GM12891 (cell line): ENCODE measurements around the gene PTPRN.

Source experiments
- PAX5 ChIP-seq: IDR thresholded peaks from 2 replicates; pipeline ENCODE4 v1.6.1; 2011; ENCODE audit warnings: low read length, moderate library complexity, mild to moderate bottlenecking; ENCODE audit not compliant: insufficient read depth, severe bottlenecking
- POLR2A ChIP-seq: IDR thresholded peaks from 2 replicates; pipeline ENCODE4 v1.6.1; 2011; ENCODE audit warnings: low read depth, low read length, control low read depth
- POLR2AphosphoS5 ChIP-seq: IDR thresholded peaks from 2 replicates; pipeline ENCODE4 v1.6.1; 2011; ENCODE audit warnings: low read depth, low read length, control low read depth
- POU2F2 ChIP-seq: IDR thresholded peaks from 2 replicates; pipeline ENCODE4 v1.6.1; 2011; ENCODE audit warnings: low read depth, mild to moderate bottlenecking, control low read depth, low read length, moderate library complexity
- SPI1 ChIP-seq: IDR thresholded peaks from 2 replicates; pipeline ENCODE4 v1.6.1; 2011; ENCODE audit warnings: low read depth, low read length, control low read depth
- TAF1 ChIP-seq: IDR thresholded peaks from 2 replicates; pipeline ENCODE4 v1.6.1; 2011; ENCODE audit warnings: low read depth, low read length, control low read depth

GRCh38 chr2:219354582-219354981, 45.4 kb upstream of the PTPRN start:
- no peak for TF ChIP-seq POLR2A
- TF ChIP-seq POLR2AphosphoS5 = no peak
- no peak for TF ChIP-seq PAX5
- TF ChIP-seq SPI1 = no peak
- no peak for TF ChIP-seq TAF1
- TF ChIP-seq POU2F2 = no peak
